Measurements from ENCODE around the gene NTF3.

NTF3 gene

GRCh38 chr12:5505116-5505515 lies 73.2 kb downstream of the NTF3 start:
- no peak for TF ChIP-seq JUND (IDR thresholded peaks at IDR 0.05; ENCODE audit: low read depth)
- DNase-seq (ENCODE audit: low read depth in 1 of 2, low spot score in 1 of 2) = no peak
- in situ Hi-C loops (cut with HindIII; ENCODE audit: low pct_unique_long_range_greater_than_20kb, low sequenced_read_pairs) = no loop called here

- TF ChIP-seq JUND (IDR thresholded peaks at IDR 0.05; ENCODE audit: low read depth) = no peak
- in situ Hi-C loops (cut with HindIII; ENCODE audit: low pct_unique_long_range_greater_than_20kb, low sequenced_read_pairs) = no loop called here
- DNase-seq (ENCODE audit: low read depth in 1 of 2, low spot score in 1 of 2) = no peak
Observed at GRCh38 chr12:5505751-5506150, 73.8 kb downstream of the NTF3 start.

- in situ Hi-C loops (cut with HindIII; ENCODE audit: low pct_unique_long_range_greater_than_20kb, low sequenced_read_pairs) = no loop called here
- no peak for DNase-seq (ENCODE audit: low read depth in 1 of 2, low spot score in 1 of 2)
- no peak for TF ChIP-seq JUND (IDR thresholded peaks at IDR 0.05; ENCODE audit: low read depth)
Observed at GRCh38 chr12:5506295-5506694, 74.4 kb downstream of the NTF3 start.

- DNase-seq (ENCODE audit: low read depth in 1 of 2, low spot score in 1 of 2) = no peak
- in situ Hi-C loops (cut with HindIII; ENCODE audit: low pct_unique_long_range_greater_than_20kb, low sequenced_read_pairs) = no loop called here
- TF ChIP-seq JUND (IDR thresholded peaks at IDR 0.05; ENCODE audit: low read depth) = no peak
Observed at GRCh38 chr12:5506821-5507231, 74.9 kb downstream of the NTF3 start.

- TF ChIP-seq JUND (IDR thresholded peaks at IDR 0.05; ENCODE audit: low read depth) = no peak
- in situ Hi-C loops (cut with HindIII; ENCODE audit: low pct_unique_long_range_greater_than_20kb, low sequenced_read_pairs) = no loop called here
- no peak for DNase-seq (ENCODE audit: low read depth in 1 of 2, low spot score in 1 of 2)
Observed at GRCh38 chr12:5507401-5507935, 75.6 kb downstream of the NTF3 start.

- in situ Hi-C loops (cut with HindIII; ENCODE audit: low pct_unique_long_range_greater_than_20kb, low sequenced_read_pairs) = no loop called here
- no peak for DNase-seq (ENCODE audit: low read depth in 1 of 2, low spot score in 1 of 2)
- TF ChIP-seq JUND (IDR thresholded peaks at IDR 0.05; ENCODE audit: low read depth) = no peak
Observed at GRCh38 chr12:5507944-5508343, 76.0 kb downstream of the NTF3 start.

- in situ Hi-C loops (cut with HindIII; ENCODE audit: low pct_unique_long_range_greater_than_20kb, low sequenced_read_pairs) = no loop called here
- TF ChIP-seq JUND (IDR thresholded peaks at IDR 0.05; ENCODE audit: low read depth) = no peak
- no peak for DNase-seq (ENCODE audit: low read depth in 1 of 2, low spot score in 1 of 2)
Observed at GRCh38 chr12:5509102-5509501, 77.2 kb downstream of the NTF3 start.

- TF ChIP-seq JUND (IDR thresholded peaks at IDR 0.05; ENCODE audit: low read depth) = no peak
- DNase-seq (ENCODE audit: low read depth in 1 of 2, low spot score in 1 of 2) = no peak
- in situ Hi-C loops (cut with HindIII; ENCODE audit: low pct_unique_long_range_greater_than_20kb, low sequenced_read_pairs) = no loop called here
Observed at GRCh38 chr12:5509557-5509956, 77.6 kb downstream of the NTF3 start.

- TF ChIP-seq JUND (IDR thresholded peaks at IDR 0.05; ENCODE audit: low read depth) = no peak
- no peak for DNase-seq (ENCODE audit: low read depth in 1 of 2, low spot score in 1 of 2)
- in situ Hi-C loops (cut with HindIII; ENCODE audit: low pct_unique_long_range_greater_than_20kb, low sequenced_read_pairs) = no loop called here
Observed at GRCh38 chr12:5510251-5510805, 78.4 kb downstream of the NTF3 start.

GRCh38 chr12:5511256-5511643 lies 79.3 kb downstream of the NTF3 start:
- TF ChIP-seq JUND (IDR thresholded peaks at IDR 0.05; ENCODE audit: low read depth) = no peak
- in situ Hi-C loops (cut with HindIII; ENCODE audit: low pct_unique_long_range_greater_than_20kb, low sequenced_read_pairs) = no loop called here

GRCh38 chr12:5511644-5512600 lies 80.0 kb downstream of the NTF3 start:
- in situ Hi-C loops (cut with HindIII; ENCODE audit: low pct_unique_long_range_greater_than_20kb, low sequenced_read_pairs) = no loop called here
- no peak for TF ChIP-seq JUND (IDR thresholded peaks at IDR 0.05; ENCODE audit: low read depth)
- DNase-seq (ENCODE audit: low read depth in 1 of 2, low spot score in 1 of 2) = no peak

More at GRCh38 chr12:5511256-5511643, 79.3 kb downstream of the NTF3 start:
- DNase-seq (ENCODE audit: low read depth in 1 of 2, low spot score in 1 of 2) = no peak

- no peak for TF ChIP-seq JUND (IDR thresholded peaks at IDR 0.05; ENCODE audit: low read depth)
- in situ Hi-C loops (cut with HindIII; ENCODE audit: low pct_unique_long_range_greater_than_20kb, low sequenced_read_pairs) = no loop called here
- DNase-seq (ENCODE audit: low read depth in 1 of 2, low spot score in 1 of 2) = no peak
Observed at GRCh38 chr12:5512601-5512970, 80.7 kb downstream of the NTF3 start.

GRCh38 chr12:5513406-5513805 lies 81.5 kb downstream of the NTF3 start:
- no peak for TF ChIP-seq JUND (IDR thresholded peaks at IDR 0.05; ENCODE audit: low read depth)
- in situ Hi-C loops (cut with HindIII; ENCODE audit: low pct_unique_long_range_greater_than_20kb, low sequenced_read_pairs) = no loop called here

More at GRCh38 chr12:5513406-5513805, 81.5 kb downstream of the NTF3 start:
- no peak for DNase-seq (ENCODE audit: low read depth in 1 of 2, low spot score in 1 of 2)

All from T47D (cell line).